ENCODE data around the gene TXNDC16.

The TXNDC16 gene

DNA sequence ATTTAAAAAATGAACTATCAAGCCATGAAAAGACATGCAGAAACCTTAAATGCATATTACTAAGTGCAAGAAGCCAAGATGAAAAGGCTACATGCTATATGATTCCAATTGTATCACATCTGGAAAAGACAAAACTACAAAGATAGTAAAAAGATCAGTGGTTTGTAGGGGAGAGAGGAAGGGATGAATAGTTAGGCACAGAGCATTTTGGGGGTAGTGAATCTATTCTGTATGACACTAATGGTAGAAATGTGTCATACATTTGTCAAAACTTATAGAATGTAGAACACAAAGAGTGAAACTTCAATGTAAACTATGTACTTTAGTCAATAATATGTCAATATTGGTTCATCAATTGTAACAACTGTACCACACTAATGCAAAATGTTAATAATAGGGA lies 20.8 kb downstream of the TXNDC16 start:
- Histone ChIP-seq H3K4me1 (ENCODE audit: control insufficient read depth, insufficient read depth, low read length) (no peaks in the 10 kb centered on the region), H3K9me3 (replicated peaks; ENCODE audit: low read length) (no peaks in the 10 kb centered on the region), H3K9ac (ENCODE audit: low read depth, low read length) (no peak overlapping the region), H3K27me3 (ENCODE audit: control insufficient read depth, insufficient read depth, low read length) (no peaks in the 10 kb centered on the region), H3K36me3 (ENCODE audit: insufficient read depth, low read length) (no peaks in the 10 kb centered on the region), H3K4me2 (ENCODE audit: low read length) (no peak overlapping the region), H3K4me3 (ENCODE audit: low read length) (no peak overlapping the region)

DNA sequence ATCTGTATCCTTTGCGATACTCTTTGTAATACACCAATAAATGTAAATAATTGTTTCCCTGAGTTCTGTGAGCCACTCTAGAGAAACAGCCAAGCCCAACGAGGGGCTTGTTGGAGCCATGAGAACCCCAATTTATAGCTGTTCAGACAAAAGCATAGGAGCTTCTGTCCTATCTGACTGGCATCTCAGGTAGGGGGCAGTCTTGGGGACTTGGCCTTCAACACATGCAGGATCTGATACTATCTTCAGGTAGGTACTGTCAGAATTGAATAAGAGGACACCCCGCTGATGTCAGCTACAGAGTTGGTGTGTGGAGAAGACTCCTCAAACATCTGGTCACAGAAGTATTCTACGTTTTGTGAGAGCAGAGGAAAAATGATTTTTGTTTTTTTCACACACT lies 25.3 kb downstream of the TXNDC16 start:
- no peak overlapping the region for H3K4me2 ChIP-seq (ENCODE audit: low read length)
- no peaks in the 10 kb centered on the region for H3K36me3 ChIP-seq (ENCODE audit: insufficient read depth, low read length)
- H3K27me3 ChIP-seq (ENCODE audit: control insufficient read depth, insufficient read depth, low read length), result no peaks in the 10 kb centered on the region

DNA sequence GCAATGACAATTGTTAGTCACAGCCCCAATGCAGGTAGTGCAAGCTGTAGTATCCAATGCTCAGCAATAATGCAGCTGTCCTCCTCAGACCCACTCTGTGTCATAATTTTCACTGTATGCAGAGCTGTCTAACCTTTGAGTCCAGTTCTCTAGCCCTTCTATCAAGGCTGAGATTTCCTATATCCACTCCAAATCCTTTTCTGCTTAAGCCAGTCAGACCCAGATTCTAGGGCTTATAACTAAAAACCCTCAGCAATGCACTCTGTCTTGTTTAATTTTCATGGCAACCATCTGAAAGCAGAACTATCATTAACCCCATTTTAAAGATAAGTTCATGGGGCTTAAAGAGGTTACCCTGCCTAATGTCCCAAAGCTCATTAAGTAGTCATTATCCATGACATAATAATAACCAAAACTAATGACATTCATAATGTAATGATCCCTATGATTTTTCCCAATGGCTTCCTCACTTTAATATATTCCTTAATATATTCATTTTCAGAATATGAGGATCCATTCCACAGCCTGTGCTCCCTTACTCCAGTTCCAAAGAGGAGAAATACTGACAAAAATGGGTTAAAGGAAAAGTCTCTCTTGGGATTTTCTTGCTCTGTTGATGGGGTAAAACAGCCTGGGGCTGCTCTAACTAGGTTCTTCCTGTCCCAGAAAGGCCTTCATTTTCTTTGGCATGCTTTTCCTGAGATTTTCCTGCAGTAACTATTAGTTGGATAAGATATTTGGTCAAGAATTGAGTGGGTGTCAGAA lies 29.5 kb downstream of the TXNDC16 start:
- H3K36me3 ChIP-seq (ENCODE audit: insufficient read depth, low read length), result no peaks in the 10 kb centered on the region
- no peaks in the 10 kb centered on the region for H3K9me3 ChIP-seq (replicated peaks; ENCODE audit: low read length)
- H3K9ac ChIP-seq (ENCODE audit: low read depth, low read length), result no peak overlapping the region
- no peaks in the 10 kb centered on the region for H3K4me1 ChIP-seq (ENCODE audit: control insufficient read depth, insufficient read depth, low read length)
- no peaks in the 10 kb centered on the region for H3K27me3 ChIP-seq (ENCODE audit: control insufficient read depth, insufficient read depth, low read length)
- H3K4me2 ChIP-seq (ENCODE audit: low read length), result no peak overlapping the region
- no peak overlapping the region for H3K4me3 ChIP-seq (ENCODE audit: low read length)

More for the DNA sequence above, 25.3 kb downstream of the TXNDC16 start:
- Histone ChIP-seq H3K9ac (ENCODE audit: low read depth, low read length) (no peak overlapping the region), H3K4me3 (ENCODE audit: low read length) (no peak overlapping the region), H3K4me1 (ENCODE audit: control insufficient read depth, insufficient read depth, low read length) (no peaks in the 10 kb centered on the region), H3K9me3 (replicated peaks; ENCODE audit: low read length) (no peaks in the 10 kb centered on the region)

DNA sequence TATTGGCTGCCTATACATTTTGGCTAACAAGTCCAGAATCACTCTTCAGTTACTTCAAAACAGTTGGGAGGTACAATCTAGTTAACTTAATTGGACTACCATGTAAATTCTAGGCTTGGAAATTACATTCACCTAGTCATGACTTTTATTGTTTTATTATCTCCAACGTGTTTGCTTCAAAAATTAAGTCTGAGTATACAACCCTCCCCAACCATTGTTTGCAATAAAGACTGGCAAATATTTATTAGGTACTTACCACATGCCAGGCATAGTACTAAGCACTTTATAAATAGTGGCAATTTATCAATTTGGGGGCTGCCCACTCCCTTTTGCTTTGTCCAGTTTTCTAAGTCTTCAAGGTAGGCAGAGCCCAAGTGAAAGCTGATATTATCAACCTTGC lies 30.3 kb downstream of the TXNDC16 start:
- H3K4me1 ChIP-seq (ENCODE audit: control insufficient read depth, insufficient read depth, low read length), result no peaks in the 10 kb centered on the region
- no peaks in the 10 kb centered on the region for H3K36me3 ChIP-seq (ENCODE audit: insufficient read depth, low read length)
- H3K9me3 ChIP-seq (replicated peaks; ENCODE audit: low read length), result no peaks in the 10 kb centered on the region
- no peak overlapping the region for H3K4me2 ChIP-seq (ENCODE audit: low read length)
- no peak overlapping the region for H3K4me3 ChIP-seq (ENCODE audit: low read length)
- H3K27me3 ChIP-seq (ENCODE audit: control insufficient read depth, insufficient read depth, low read length), result no peaks in the 10 kb centered on the region
- no peak overlapping the region for H3K9ac ChIP-seq (ENCODE audit: low read depth, low read length)

DNA sequence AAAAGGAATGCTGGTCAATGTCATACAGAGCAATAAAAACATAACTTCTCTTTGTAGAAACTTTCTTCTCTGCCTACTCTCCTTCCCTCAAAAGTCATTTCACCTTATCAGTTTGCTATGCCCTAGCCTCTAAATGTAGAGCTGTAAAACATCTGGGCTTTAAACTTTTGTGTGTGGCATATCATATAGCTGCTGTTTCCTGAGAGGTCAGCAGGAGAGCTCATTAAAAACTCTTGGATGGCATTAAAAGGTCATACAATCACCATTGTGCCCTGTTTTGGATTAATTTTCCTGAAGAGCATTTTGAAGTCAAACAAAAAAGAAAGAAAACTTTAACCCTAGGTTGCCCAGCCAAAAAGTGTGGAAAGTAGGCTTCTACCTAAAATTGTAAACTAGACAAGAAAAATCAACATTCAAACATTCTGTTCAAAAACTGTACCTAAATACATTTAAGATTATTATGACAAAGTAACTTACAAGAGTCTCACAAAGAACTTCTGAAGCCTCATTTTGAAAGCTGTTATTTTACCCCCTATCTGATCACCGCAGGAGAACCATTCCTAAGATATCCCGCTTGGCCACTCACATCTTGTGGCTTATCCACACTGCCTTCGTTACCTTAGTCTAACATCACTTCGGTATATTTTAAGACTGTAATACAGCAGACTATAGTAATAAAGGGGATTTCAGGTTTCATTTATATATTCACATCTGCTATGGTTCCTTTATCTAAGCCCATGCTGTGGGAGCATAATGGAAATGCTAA lies 38.1 kb downstream of the TXNDC16 start:
- Histone ChIP-seq H3K9ac (ENCODE audit: low read depth, low read length) (no peak overlapping the region), H3K4me2 (ENCODE audit: low read length) (no peak overlapping the region), H3K27me3 (ENCODE audit: control insufficient read depth, insufficient read depth, low read length) (no peaks in the 10 kb centered on the region), H3K9me3 (replicated peaks; ENCODE audit: low read length) (no peaks in the 10 kb centered on the region), H3K36me3 (ENCODE audit: insufficient read depth, low read length) (no peaks in the 10 kb centered on the region), H3K4me3 (ENCODE audit: low read length) (no peak overlapping the region), H3K4me1 (ENCODE audit: control insufficient read depth, insufficient read depth, low read length) (no peaks in the 10 kb centered on the region)

DNA sequence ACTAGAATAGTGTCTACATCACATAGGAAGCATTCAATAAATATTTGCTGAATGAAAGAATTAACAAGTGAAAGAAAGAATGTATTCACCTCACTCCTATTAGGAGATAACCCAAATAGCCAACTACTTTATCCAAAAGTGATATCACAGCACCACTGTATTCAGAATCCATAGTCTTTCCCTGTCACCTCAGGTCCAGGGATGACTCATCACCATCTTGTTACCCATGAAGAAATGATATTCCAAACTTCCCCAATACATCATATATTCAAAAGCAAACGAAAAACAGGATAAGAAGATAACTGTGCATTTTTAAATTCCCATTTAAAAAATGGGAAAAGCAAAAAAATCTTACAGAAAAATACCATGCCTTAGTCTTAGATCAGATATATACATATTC lies 39.1 kb downstream of the TXNDC16 start:
- no peaks in the 10 kb centered on the region for H3K36me3 ChIP-seq (ENCODE audit: insufficient read depth, low read length)

DNA sequence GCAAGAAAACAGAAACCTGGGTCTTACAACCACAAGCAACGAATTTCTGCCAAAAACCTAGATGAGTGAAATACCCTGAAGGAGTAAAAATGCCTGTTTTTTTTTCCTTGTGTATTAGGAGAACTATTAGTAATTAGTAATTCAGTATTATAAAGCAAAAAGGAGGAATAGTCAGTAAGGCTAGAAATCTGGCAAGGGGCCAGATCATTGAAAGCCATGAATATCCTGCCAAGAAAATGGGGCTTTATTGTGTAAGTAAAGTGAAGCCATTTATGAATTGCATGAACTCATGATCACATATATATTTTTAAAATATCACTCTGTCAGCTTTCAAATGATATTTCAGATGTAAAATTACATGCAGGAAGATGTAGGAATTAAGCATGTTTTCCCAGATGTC lies 57.9 kb downstream of the TXNDC16 start:
- no peaks in the 10 kb centered on the region for H3K4me1 ChIP-seq (ENCODE audit: control insufficient read depth, insufficient read depth, low read length)
- H3K4me2 ChIP-seq (ENCODE audit: low read length), result no peak overlapping the region
- no peak overlapping the region for H3K9ac ChIP-seq (ENCODE audit: low read depth, low read length)
- no peak overlapping the region for H3K4me3 ChIP-seq (ENCODE audit: low read length)
- no peaks in the 10 kb centered on the region for H3K27me3 ChIP-seq (ENCODE audit: control insufficient read depth, insufficient read depth, low read length)
- H3K9me3 ChIP-seq (replicated peaks; ENCODE audit: low read length), result no peaks in the 10 kb centered on the region
- no peaks in the 10 kb centered on the region for H3K36me3 ChIP-seq (ENCODE audit: insufficient read depth, low read length)

More for the DNA sequence above, 39.1 kb downstream of the TXNDC16 start:
- H3K9me3 ChIP-seq (replicated peaks; ENCODE audit: low read length), result no peaks in the 10 kb centered on the region
- H3K4me3 ChIP-seq (ENCODE audit: low read length), result no peak overlapping the region
- H3K9ac ChIP-seq (ENCODE audit: low read depth, low read length), result no peak overlapping the region
- no peaks in the 10 kb centered on the region for H3K4me1 ChIP-seq (ENCODE audit: control insufficient read depth, insufficient read depth, low read length)
- no peak overlapping the region for H3K4me2 ChIP-seq (ENCODE audit: low read length)
- H3K27me3 ChIP-seq (ENCODE audit: control insufficient read depth, insufficient read depth, low read length), result no peaks in the 10 kb centered on the region

DNA sequence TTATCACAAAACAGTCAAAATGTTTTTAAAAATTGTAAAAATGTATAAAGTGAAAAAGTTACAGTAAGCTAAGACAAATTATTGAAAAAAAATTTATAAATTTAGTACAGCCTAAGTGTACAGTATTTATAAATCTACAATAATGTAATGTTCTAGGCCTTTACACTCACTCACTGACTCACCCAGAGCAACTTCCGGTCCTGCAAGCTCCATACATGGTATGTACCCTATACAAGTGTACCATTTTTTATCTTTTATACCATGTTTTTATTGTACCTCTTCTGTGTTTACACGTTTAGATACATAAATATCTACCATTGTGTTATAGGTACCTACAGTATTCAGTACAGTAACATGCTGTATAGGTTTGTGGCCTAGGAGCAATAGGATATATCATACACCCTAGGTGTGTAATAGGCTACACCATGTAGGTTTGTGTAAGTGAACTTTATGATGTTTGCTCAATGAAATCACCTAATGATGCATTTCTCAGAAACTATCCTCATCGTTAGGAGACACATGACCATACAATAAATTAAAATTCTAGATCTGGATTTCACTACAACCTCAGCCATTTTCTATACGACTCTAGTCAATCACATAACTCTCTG lies 66.8 kb downstream of the TXNDC16 start:
- H3K4me2 ChIP-seq (ENCODE audit: low read length), result no peak overlapping the region
- H3K9ac ChIP-seq (ENCODE audit: low read depth, low read length), result no peak overlapping the region
- no peaks in the 10 kb centered on the region for H3K27me3 ChIP-seq (ENCODE audit: control insufficient read depth, insufficient read depth, low read length)
- H3K4me3 ChIP-seq (ENCODE audit: low read length), result no peak overlapping the region
- H3K4me1 ChIP-seq (ENCODE audit: control insufficient read depth, insufficient read depth, low read length), result no peaks in the 10 kb centered on the region
- no peaks in the 10 kb centered on the region for H3K36me3 ChIP-seq (ENCODE audit: insufficient read depth, low read length)
- no peaks in the 10 kb centered on the region for H3K9me3 ChIP-seq (replicated peaks; ENCODE audit: low read length)

DNA sequence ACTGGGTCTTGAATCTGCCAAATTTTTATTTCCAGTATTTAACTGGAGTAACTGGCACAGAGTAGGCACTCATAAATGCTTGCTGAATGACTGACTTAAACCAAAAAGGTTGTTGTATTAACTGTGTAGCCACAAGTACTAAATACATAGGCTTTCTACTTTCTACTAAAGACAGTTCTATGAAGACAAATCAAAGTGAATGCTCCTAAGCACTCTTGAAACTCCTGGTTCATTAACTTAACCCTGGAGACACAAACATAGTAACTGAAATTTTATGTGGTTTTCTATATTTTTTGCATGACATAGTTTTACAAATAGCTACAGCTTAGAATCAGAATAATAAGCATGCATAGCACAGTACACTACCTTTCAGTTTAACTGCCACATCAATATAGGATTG lies 70.4 kb downstream of the TXNDC16 start:
- no peaks in the 10 kb centered on the region for H3K4me1 ChIP-seq (ENCODE audit: control insufficient read depth, insufficient read depth, low read length)
- H3K9ac ChIP-seq (ENCODE audit: low read depth, low read length), result no peak overlapping the region
- no peaks in the 10 kb centered on the region for H3K9me3 ChIP-seq (replicated peaks; ENCODE audit: low read length)
- no peak overlapping the region for H3K4me2 ChIP-seq (ENCODE audit: low read length)
- H3K36me3 ChIP-seq (ENCODE audit: insufficient read depth, low read length), result no peaks in the 10 kb centered on the region
- no peaks in the 10 kb centered on the region for H3K27me3 ChIP-seq (ENCODE audit: control insufficient read depth, insufficient read depth, low read length)
- no peak overlapping the region for H3K4me3 ChIP-seq (ENCODE audit: low read length)

DNA sequence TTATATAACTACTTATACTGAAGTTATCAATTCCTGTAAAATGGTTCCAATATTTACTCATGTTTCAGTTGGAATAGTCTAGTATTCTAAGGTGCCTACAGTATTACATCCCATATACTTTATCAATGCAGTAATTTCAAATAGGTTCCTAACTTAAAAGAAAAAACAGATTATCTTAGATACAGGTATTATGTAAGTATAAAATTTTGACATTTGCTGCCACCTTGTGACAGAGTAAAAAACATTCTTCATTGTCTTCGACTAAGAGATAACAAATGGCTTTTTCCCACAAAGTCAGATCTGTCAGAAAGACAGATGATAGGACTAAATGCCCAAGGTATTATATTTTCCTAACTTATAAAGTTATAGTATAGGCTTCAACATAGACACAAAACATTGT lies 78.7 kb downstream of the TXNDC16 start:
- Histone ChIP-seq H3K9ac (ENCODE audit: low read depth, low read length) (no peak overlapping the region), H3K36me3 (ENCODE audit: insufficient read depth, low read length) (no peaks in the 10 kb centered on the region), H3K4me1 (ENCODE audit: control insufficient read depth, insufficient read depth, low read length) (no peaks in the 10 kb centered on the region), H3K27me3 (ENCODE audit: control insufficient read depth, insufficient read depth, low read length) (no peaks in the 10 kb centered on the region), H3K4me3 (ENCODE audit: low read length) (no peak overlapping the region), H3K9me3 (replicated peaks; ENCODE audit: low read length) (no peaks in the 10 kb centered on the region), H3K4me2 (ENCODE audit: low read length) (no peak overlapping the region)

DNA sequence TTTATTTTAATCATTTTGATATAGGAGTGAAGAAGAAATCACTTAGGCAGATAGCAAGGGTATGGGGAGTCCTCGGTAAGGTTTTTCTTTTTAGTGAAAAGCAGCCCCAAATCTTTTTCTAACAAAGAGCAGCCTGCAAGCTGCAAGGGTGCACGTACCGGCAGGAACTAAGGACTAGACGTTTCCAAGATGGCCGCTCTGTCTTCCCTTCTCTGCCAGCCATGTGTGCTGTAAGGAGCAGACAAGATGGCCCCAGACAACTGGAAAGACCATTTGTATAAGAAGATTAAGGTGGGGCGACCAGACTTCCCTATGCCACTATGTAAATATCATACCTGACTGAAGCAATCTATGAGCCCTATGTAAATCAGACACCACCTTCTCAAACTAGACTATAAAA lies 79.6 kb downstream of the TXNDC16 start:
- no peak overlapping the region for H3K4me3 ChIP-seq (ENCODE audit: low read length)
- no peaks in the 10 kb centered on the region for H3K27me3 ChIP-seq (ENCODE audit: control insufficient read depth, insufficient read depth, low read length)
- H3K4me2 ChIP-seq (ENCODE audit: low read length), result no peak overlapping the region
- no peaks in the 10 kb centered on the region for H3K36me3 ChIP-seq (ENCODE audit: insufficient read depth, low read length)
- H3K4me1 ChIP-seq (ENCODE audit: control insufficient read depth, insufficient read depth, low read length), result no peaks in the 10 kb centered on the region
- H3K9ac ChIP-seq (ENCODE audit: low read depth, low read length), result no peak overlapping the region
- H3K9me3 ChIP-seq (replicated peaks; ENCODE audit: low read length), result no peaks in the 10 kb centered on the region

All from skeletal muscle satellite cell (primary cell).